NCI-H510A (cell line): ENCODE data around the gene FAM83B.
A peak's percentile ranks its signal among the peaks of the same experiment; 100 is the strongest.
"Not testable (repeated sequence)": the region's sequence is repeated elsewhere in the genome, so short reads cannot be mapped to it uniquely, and the experiment has no call there.

Experiments
- DNase-seq: peaks from one replicate; lab custom pipeline; 2025; lab: John Stamatoyannopoulos, UW

FAM83B gene

GRCh38 chr6:54846243-54846856 lies at the start of gene FAM83B:
FAM83B (plus strand) TSS chr6:54846771; CDS start chr6:54870247, 23,476 bp downstream.
- peak; percentile 71 for DNase-seq

- DNase-seq, result not testable (repeated sequence)
Measured at GRCh38 chr6:54796918-54797317, 49.7 kb upstream of the FAM83B start.

- DNase-seq, result no peak
Measured at GRCh38 chr6:54800050-54800600, 46.4 kb upstream of the FAM83B start.

- no peak for DNase-seq
Measured at GRCh38 chr6:54801244-54801643, 45.3 kb upstream of the FAM83B start.

- no peak for DNase-seq
Measured at GRCh38 chr6:54801669-54802068, 44.9 kb upstream of the FAM83B start.

GRCh38 chr6:54802775-54803634 lies 43.6 kb upstream of the FAM83B start:
- no peak for DNase-seq

GRCh38 chr6:54805077-54805476 lies 41.5 kb upstream of the FAM83B start:
- no peak for DNase-seq

GRCh38 chr6:54810147-54810546 lies 36.4 kb upstream of the FAM83B start:
- no peak for DNase-seq

GRCh38 chr6:54813892-54814291 lies 32.7 kb upstream of the FAM83B start:
- no peak for DNase-seq

- no peak for DNase-seq
Measured at GRCh38 chr6:54817236-54817635, 29.3 kb upstream of the FAM83B start.

GRCh38 chr6:54817834-54818233 lies 28.7 kb upstream of the FAM83B start:
- no peak for DNase-seq

GRCh38 chr6:54824225-54824624 lies 22.3 kb upstream of the FAM83B start:
- not testable (repeated sequence) for DNase-seq

- no peak for DNase-seq
Measured at GRCh38 chr6:54827010-54827409, 19.6 kb upstream of the FAM83B start.

GRCh38 chr6:54830216-54830615 lies 16.4 kb upstream of the FAM83B start:
- DNase-seq, result no peak

GRCh38 chr6:54835176-54835575 lies 11.4 kb upstream of the FAM83B start:
- DNase-seq, result no peak

GRCh38 chr6:54846857-54847674 lies 495 bp downstream of the FAM83B start:
- DNase-seq, result no peak

- DNase-seq, result no peak
Measured at GRCh38 chr6:54847799-54848597, 1.4 kb downstream of the FAM83B start.

GRCh38 chr6:54850114-54850513 lies 3.5 kb downstream of the FAM83B start:
- DNase-seq, result no peak

GRCh38 chr6:54856129-54856528 lies 9.6 kb downstream of the FAM83B start:
- no peak for DNase-seq

- DNase-seq, result no peak
Measured at GRCh38 chr6:54860132-54860531, 13.6 kb downstream of the FAM83B start.

- no peak for DNase-seq
Measured at GRCh38 chr6:54860739-54861138, 14.2 kb downstream of the FAM83B start.
